OCI-LY1 (cell line): ENCODE measurements around the gene TARP.

Experiments used
- H2AFZ ChIP-seq: fragments of 200-600 bp; sonication (generic), shearing (Covaris generic); 2 replicates; pipeline ENCODE4 v1.6.0; 2014; ENCODE audit warnings: antibody characterized with exemption, mild to moderate bottlenecking, low read length
- H3F3A ChIP-seq: fragments of 200-600 bp; sonication (generic), shearing (Covaris generic); 2 replicates; pipeline ENCODE4 v1.6.0; 2014; ENCODE audit warnings: mild to moderate bottlenecking, antibody characterized with exemption, low read length, moderate library complexity; ENCODE audit not compliant: insufficient read depth
- H3K27ac ChIP-seq: fragments of 200-600 bp; sonication (generic); 2 replicates; pipeline ENCODE4 v1.5.1; 2014; ENCODE audit warnings: low read length, mixed run types, mild to moderate bottlenecking, low read depth; ENCODE audit not compliant: poor library complexity, severe bottlenecking
- H3K27me3 ChIP-seq: fragments of 200-600 bp; sonication (generic); 2 replicates; pipeline ENCODE4 v1.6.0; 2014; ENCODE audit warnings: antibody characterized with exemption, mild to moderate bottlenecking, low read length, moderate library complexity; ENCODE audit not compliant: insufficient read depth
- H3K36me3 ChIP-seq: fragments of 200-600 bp; sonication (generic); 2 replicates; pipeline ENCODE4 v1.6.1; 2014; ENCODE audit warnings: mild to moderate bottlenecking, antibody characterized with exemption, low read length, moderate library complexity, mixed read lengths; ENCODE audit not compliant: insufficient read depth
- H3K4me1 ChIP-seq: fragments of 200-600 bp; sonication (generic); 2 replicates; pipeline ENCODE4 v1.5.1; 2014; ENCODE audit warnings: mild to moderate bottlenecking, low read length, moderate library complexity; ENCODE audit not compliant: insufficient read depth, severe bottlenecking
- H3K4me2 ChIP-seq: fragments of 200-600 bp; sonication (generic), shearing (Covaris generic); 2 replicates; pipeline ENCODE4 v1.6.1; 2014; ENCODE audit warnings: low read length
- H3K4me3 ChIP-seq: fragments of 200-600 bp; sonication (generic); 2 replicates; pipeline ENCODE4 v1.5.1; 2014; ENCODE audit warnings: low read length, low read depth, mild to moderate bottlenecking, mixed read lengths; ENCODE audit not compliant: poor library complexity, severe bottlenecking
- H3K79me2 ChIP-seq: fragments of 200-600 bp; shearing (Covaris generic); 2 replicates; pipeline ENCODE4 v1.6.1; 2016; ENCODE audit warnings: mixed run types, low read length, mixed read lengths; ENCODE audit not compliant: insufficient read depth
- H3K9ac ChIP-seq: fragments of 200-600 bp; sonication (generic), shearing (Covaris generic); 2 replicates; pipeline ENCODE4 v1.6.1; 2014; ENCODE audit warnings: mild to moderate bottlenecking, low read length, mixed read lengths
- H3K9me2 ChIP-seq: fragments of 200-600 bp; sonication (generic), shearing (Covaris generic); 2 replicates; pipeline ENCODE4 v1.6.1; 2014; ENCODE audit warnings: low read depth, mild to moderate bottlenecking, low read length, mixed read lengths
- H3K9me3 ChIP-seq: fragments of 200-600 bp; shearing (Covaris generic); 2 replicates; pipeline ENCODE4 v1.6.1; 2014; ENCODE audit warnings: low read length, mixed read lengths
- H4K20me1 ChIP-seq: fragments of 200-600 bp; sonication (generic), shearing (Covaris generic); 2 replicates; pipeline ENCODE4 v1.6.0; 2016; ENCODE audit warnings: mild to moderate bottlenecking, low read length; ENCODE audit not compliant: insufficient read depth
- CTCF ChIP-seq: fragments of 200-600 bp; sonication (generic), shearing (Covaris generic); IDR thresholded peaks from 2 replicates; pipeline ENCODE4 v1.5.1; 2017; ENCODE audit warnings: mild to moderate bottlenecking, antibody characterized with exemption, low read length, moderate library complexity, mixed read lengths
- EZH2 ChIP-seq: fragments of 200-600 bp; sonication (generic), shearing (Covaris generic); IDR thresholded peaks from 2 replicates; pipeline ENCODE4 v1.8.0; 2017; ENCODE audit warnings: borderline replicate concordance, mixed run types, mild to moderate bottlenecking, antibody characterized with exemption, low read length, moderate library complexity, mixed read lengths

Gene TARP

GRCh38 chr7:38306914-38307313 lies 33.5 kb upstream of the TARP start:
- H4K20me1 ChIP-seq, result no peaks in the 10 kb centered on the region
- H3K9me3 ChIP-seq, result no peaks in the 10 kb centered on the region
- no peaks in the 10 kb centered on the region for H3K79me2 ChIP-seq
- no peak overlapping the region for H3K9ac ChIP-seq
- no peak overlapping the region for H3K4me2 ChIP-seq
- H3F3A ChIP-seq, result no peaks in the 10 kb centered on the region
- H3K4me3 ChIP-seq, result no peak overlapping the region
- no peaks in the 10 kb centered on the region for H3K9me2 ChIP-seq
- H2AFZ ChIP-seq, result no peak overlapping the region
- TF ChIP-seq CTCF (no peak), EZH2 (no peak)
- H3K36me3 ChIP-seq, result no peaks in the 10 kb centered on the region
- H3K27me3 ChIP-seq, result peaks cover 5% of the 10 kb centered on the region; the same call in 1 of the 2 replicates
- H3K4me1 ChIP-seq, result no peaks in the 10 kb centered on the region
- H3K27ac ChIP-seq, result no peak overlapping the region

GRCh38 chr7:38306171-38306570 lies 32.7 kb upstream of the TARP start:
- H2AFZ ChIP-seq, result no peak overlapping the region
- TF ChIP-seq CTCF (no peak), EZH2 (no peak)
- H3K9me3 ChIP-seq, result no peaks in the 10 kb centered on the region
- no peaks in the 10 kb centered on the region for H3K4me1 ChIP-seq
- H3K9me2 ChIP-seq, result no peaks in the 10 kb centered on the region
- no peak overlapping the region for H3K4me3 ChIP-seq
- H3K79me2 ChIP-seq, result no peaks in the 10 kb centered on the region
- no peaks in the 10 kb centered on the region for H4K20me1 ChIP-seq
- no peaks in the 10 kb centered on the region for H3F3A ChIP-seq
- H3K4me2 ChIP-seq, result no peak overlapping the region
- H3K36me3 ChIP-seq, result no peaks in the 10 kb centered on the region
- H3K27me3 ChIP-seq, result peaks cover 5% of the 10 kb centered on the region; the same call in 1 of the 2 replicates
- H3K9ac ChIP-seq, result no peak overlapping the region
- H3K27ac ChIP-seq, result no peak overlapping the region

GRCh38 chr7:38303866-38304265 lies 30.4 kb upstream of the TARP start:
- Histone ChIP-seq H2AFZ (no peak overlapping the region), H3K9ac (no peak overlapping the region), H3F3A (no peaks in the 10 kb centered on the region), H4K20me1 (no peaks in the 10 kb centered on the region), H3K36me3 (no peaks in the 10 kb centered on the region), H3K27ac (no peak overlapping the region), H3K4me1 (no peaks in the 10 kb centered on the region), H3K4me2 (no peak overlapping the region), H3K9me3 (no peaks in the 10 kb centered on the region), H3K4me3 (no peak overlapping the region), H3K9me2 (no peaks in the 10 kb centered on the region), H3K79me2 (no peaks in the 10 kb centered on the region), H3K27me3 (no peaks in the 10 kb centered on the region)
- TF ChIP-seq CTCF (no peak), EZH2 (no peak)
